Renal cortical epithelial cell (primary cell): ENCODE data around the gene CNRIP1. TPM values are rescaled to one million over a fixed set of nuclear protein-coding genes. Genes with fewer than 3 reads are reported as not detected.

Experiments used
- DNase-seq: peaks from one replicate; pipeline ENCODE4 v3.0.0-alpha.2; 2011; ENCODE audit warnings: low read depth
- total RNA-seq: library from RNA; depleted of rRNA; stranded (reverse); fragments of >200 nt; gene quantifications from 2 replicates; pipeline ENCODE4 v1.2.3, GENCODE V29; 2014

Gene CNRIP1
- total RNA-seq, 1 donor from 2014 or later: 2.9 TPM

- peak; percentile 81 for DNase-seq
Observed at GRCh38 chr2:68251187-68251854, 68.4 kb downstream of the CNRIP1 start.

GRCh38 chr2:68250652-68251186 is 69.0 kb downstream of the CNRIP1 start:
- DNase-seq: no peak

- no peak for DNase-seq
Observed at GRCh38 chr2:68250196-68250595, 69.6 kb downstream of the CNRIP1 start.

- DNase-seq: no peak
Observed at GRCh38 chr2:68248806-68249205, 70.9 kb downstream of the CNRIP1 start.

- DNase-seq: no peak
Observed at GRCh38 chr2:68248361-68248760, 71.4 kb downstream of the CNRIP1 start.

- DNase-seq: no peak
Observed at GRCh38 chr2:68246396-68246795, 73.4 kb downstream of the CNRIP1 start.

GRCh38 chr2:68245672-68246071 is 74.1 kb downstream of the CNRIP1 start:
- DNase-seq: no peak

- no peak for DNase-seq
Observed at GRCh38 chr2:68245066-68245465, 74.7 kb downstream of the CNRIP1 start.

- no peak for DNase-seq
Observed at GRCh38 chr2:68244456-68244855, 75.3 kb downstream of the CNRIP1 start.

Other genes starting within 250 kb of the CNRIP1 start
- 12.8 and 19.8 TPM in 2 replicates for gene PNO1, start 162.1 kb downstream of the CNRIP1 start, total RNA-seq
- 27.6 and 52.9 TPM in 2 replicates for gene PPP3R1, start 67.4 kb downstream of the CNRIP1 start, total RNA-seq
- gene PLEK, start 45.3 kb upstream of the CNRIP1 start, total RNA-seq: 0.65 TPM in 1 of 2 replicates, not detected in the other
- gene FBXO48, start 147.3 kb upstream of the CNRIP1 start, total RNA-seq: 0.17 and 0.75 TPM in 2 replicates
- gene APLF, start 147.6 kb upstream of the CNRIP1 start, total RNA-seq: 8.5 and 11.8 TPM in 2 replicates